ENCODE results near the gene KCNAB2.

Gene KCNAB2

GRCh38 chr1:6025269-6026094 lies 20.2 kb upstream of the KCNAB2 start:
- ATAC-seq: peak; percentile 25; the same call in 1 of the 3 replicates
- TF ChIP-seq ISL1 (CRISPR knock-in tag; IDR thresholded peaks at IDR 0.05) (no peak), ZFP30 (CRISPR knock-in tag; IDR thresholded peaks at IDR 0.05) (no peak), PATZ1 (CRISPR knock-in tag; IDR thresholded peaks at IDR 0.05; ENCODE audit: borderline replicate concordance) (no peak), ZNF70 (CRISPR knock-in tag; IDR thresholded peaks at IDR 0.05) (no peak), POU6F1 (CRISPR knock-in tag; IDR thresholded peaks at IDR 0.05; ENCODE audit: borderline replicate concordance, low read depth) (no peak), ZC3H10 (CRISPR knock-in tag; IDR thresholded peaks at IDR 0.05) (no peak), ZFP3 (CRISPR knock-in tag; IDR thresholded peaks at IDR 0.05) (no peak), ARNTL (CRISPR knock-in tag; IDR thresholded peaks at IDR 0.05; ENCODE audit: borderline replicate concordance, low read depth) (no peak), BACH2 (CRISPR knock-in tag; IDR thresholded peaks at IDR 0.05; ENCODE audit: borderline replicate concordance) (no peak), TSHZ2 (CRISPR knock-in tag; IDR thresholded peaks at IDR 0.05) (no peak), TCF4 (CRISPR knock-in tag; IDR thresholded peaks at IDR 0.05; ENCODE audit: borderline replicate concordance) (no peak), SNAI2 (CRISPR knock-in tag; IDR thresholded peaks at IDR 0.05) (no peak), GLIS3 (CRISPR knock-in tag; IDR thresholded peaks at IDR 0.05) (no peak), CREB5 (CRISPR knock-in tag; IDR thresholded peaks at IDR 0.05; ENCODE audit: low read depth) (no peak), OSR1 (CRISPR knock-in tag; IDR thresholded peaks at IDR 0.05) (no peak)

GRCh38 chr1:6026095-6026809 lies 19.4 kb upstream of the KCNAB2 start:
- TF ChIP-seq ZC3H10 (CRISPR knock-in tag; IDR thresholded peaks at IDR 0.05): no peak
- TF ChIP-seq CREB5 (CRISPR knock-in tag; IDR thresholded peaks at IDR 0.05; ENCODE audit: low read depth): no peak
- TF ChIP-seq PATZ1 (CRISPR knock-in tag; IDR thresholded peaks at IDR 0.05; ENCODE audit: borderline replicate concordance): no peak
- no peak; the same call in 2 of the 3 replicates for ATAC-seq

GRCh38 chr1:6027591-6027990 lies 18.1 kb upstream of the KCNAB2 start:
- no peak for ATAC-seq
- no peak for TF ChIP-seq ZNF565 (CRISPR knock-in tag; conservative IDR thresholded peaks at IDR 0.05; ENCODE audit: low read depth)
- no peak for TF ChIP-seq ESRRG (CRISPR knock-in tag; IDR thresholded peaks at IDR 0.05)
- no peak for TF ChIP-seq RARB (CRISPR knock-in tag; IDR thresholded peaks at IDR 0.05)
- no peak for TF ChIP-seq ISL1 (CRISPR knock-in tag; IDR thresholded peaks at IDR 0.05)
- TF ChIP-seq CSRNP3 (CRISPR knock-in tag; IDR thresholded peaks at IDR 0.05): no peak
- no peak for TF ChIP-seq GLIS3 (CRISPR knock-in tag; IDR thresholded peaks at IDR 0.05)
- TF ChIP-seq PPARA (CRISPR knock-in tag; IDR thresholded peaks at IDR 0.05; ENCODE audit: borderline replicate concordance): no peak
- TF ChIP-seq ZNF8 (CRISPR knock-in tag; IDR thresholded peaks at IDR 0.05): no peak
- no peak for TF ChIP-seq PATZ1 (CRISPR knock-in tag; IDR thresholded peaks at IDR 0.05; ENCODE audit: borderline replicate concordance)

Data from SK-N-SH treated with all-trans-retinoic acid at 6 μM for 48 hours (cell line).